NCI-H1436 treated with DMSO at 0.1 percent for 48 hours (cell line): ENCODE results near the gene WWOX.

Source experiments
- DNase-seq: peaks from one replicate; lab custom pipeline; 2025; lab: John Stamatoyannopoulos, UW

WWOX gene

DNA sequence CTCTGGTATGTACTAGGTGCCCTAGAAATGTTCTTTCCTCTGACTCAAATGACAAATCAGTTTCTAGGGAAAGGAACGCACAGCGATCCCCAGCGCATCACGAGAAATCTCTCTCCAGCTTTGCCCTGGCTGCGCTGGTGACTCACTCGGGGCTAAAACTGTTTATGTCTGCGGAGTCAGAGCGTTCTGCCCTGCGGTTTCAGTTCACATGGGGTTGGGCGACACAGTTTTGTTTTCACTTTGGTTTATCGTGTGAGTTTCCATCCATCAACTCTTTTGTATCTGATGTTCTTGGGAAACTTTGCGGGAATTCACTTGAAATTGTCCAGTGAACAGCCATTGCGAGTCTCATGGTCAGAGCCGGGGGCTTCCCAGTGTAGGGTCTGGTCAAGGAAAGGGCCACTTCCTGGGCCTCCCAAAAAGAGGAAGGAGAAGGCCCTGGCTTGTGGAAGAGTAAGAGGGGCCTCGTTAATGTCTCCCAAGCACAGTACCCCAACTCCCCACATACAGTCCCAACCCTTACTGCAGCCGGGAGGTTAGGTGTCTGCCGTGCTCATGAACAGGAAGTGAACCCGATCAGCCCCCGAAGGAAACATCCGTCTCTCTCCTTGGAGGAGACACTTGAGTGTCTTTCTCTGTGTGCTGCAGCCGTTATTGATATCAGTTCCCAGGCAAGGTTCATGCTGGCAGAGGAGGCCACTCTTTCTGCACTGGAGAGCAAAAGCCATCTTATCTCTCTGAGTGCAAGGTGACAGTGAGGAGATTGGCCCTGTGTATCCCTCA lies 643.2 kb downstream of the WWOX start:
- no peak for DNase-seq

DNA sequence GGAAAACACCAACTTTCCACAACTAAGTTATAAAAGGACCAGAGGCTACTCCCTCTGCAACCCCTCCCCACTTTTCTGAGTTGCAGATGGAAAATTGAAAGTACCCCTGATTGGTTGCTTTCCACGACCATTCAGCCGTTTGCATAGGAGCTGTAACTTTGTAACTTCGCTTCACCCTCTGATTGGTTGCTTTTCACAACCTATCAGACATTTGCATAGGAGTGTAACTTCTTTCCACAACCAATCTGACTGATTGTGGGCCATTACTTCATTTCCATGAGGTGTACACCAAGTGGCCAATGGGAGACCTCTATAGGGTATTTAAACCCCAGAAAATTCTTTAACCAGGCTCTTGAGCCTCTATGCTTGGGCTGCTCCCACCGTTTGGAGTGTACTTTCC lies 644.1 kb downstream of the WWOX start:
- DNase-seq, result no peak

- no peak for DNase-seq
Observed at GRCh38 chr16:78744099-78744498, 644.6 kb downstream of the WWOX start.

- DNase-seq, result no peak
Observed at GRCh38 chr16:78744796-78745107, 645.3 kb downstream of the WWOX start.

DNA sequence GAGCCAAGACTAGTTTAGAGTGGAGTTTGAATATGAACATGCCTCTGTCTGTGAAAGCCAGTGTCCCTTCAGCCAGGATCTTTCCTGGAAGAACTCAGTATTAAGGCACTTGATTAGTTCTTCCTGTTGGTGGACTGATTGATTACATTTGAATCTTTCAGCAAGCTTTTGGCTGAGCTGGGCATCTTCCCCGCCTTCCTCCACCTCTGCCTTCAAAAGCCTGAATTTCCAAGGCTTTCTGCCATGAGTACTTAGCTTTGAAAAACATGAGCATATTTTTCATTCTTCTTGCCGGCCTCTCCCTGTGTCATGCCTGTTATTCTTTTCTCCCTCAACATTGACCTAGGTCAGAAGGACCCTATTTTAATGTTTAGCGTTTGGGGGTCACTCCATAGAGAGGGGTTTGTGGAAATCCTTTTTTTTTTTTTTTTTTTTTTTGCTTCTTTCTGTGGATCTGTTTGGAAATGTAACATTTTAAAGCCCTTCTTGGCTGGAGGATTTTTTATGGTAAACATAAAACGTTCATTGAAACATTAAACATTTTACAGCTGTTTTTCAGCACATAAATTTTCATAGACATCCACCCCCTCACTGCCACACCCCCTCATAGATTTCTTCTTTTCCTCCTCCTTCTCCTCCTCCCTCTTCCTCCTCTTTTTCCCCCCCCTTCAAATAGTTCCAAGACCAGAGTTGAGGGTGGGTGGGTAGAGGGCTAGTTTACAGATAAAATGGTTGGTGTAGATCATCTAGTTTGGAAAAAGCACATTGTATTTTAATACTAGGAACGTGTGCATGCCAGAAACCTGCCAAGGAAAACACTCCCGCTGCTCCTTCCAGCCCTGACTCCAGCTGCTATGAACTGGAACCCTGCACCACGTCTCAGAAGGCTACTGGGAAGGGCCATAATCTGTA lies 645.9 kb downstream of the WWOX start:
- DNase-seq, result no peak

GRCh38 chr16:78746718-78747117 lies 647.3 kb downstream of the WWOX start:
- no peak for DNase-seq

GRCh38 chr16:78748220-78748929 lies 648.9 kb downstream of the WWOX start:
- DNase-seq, result peak; percentile 54

DNA sequence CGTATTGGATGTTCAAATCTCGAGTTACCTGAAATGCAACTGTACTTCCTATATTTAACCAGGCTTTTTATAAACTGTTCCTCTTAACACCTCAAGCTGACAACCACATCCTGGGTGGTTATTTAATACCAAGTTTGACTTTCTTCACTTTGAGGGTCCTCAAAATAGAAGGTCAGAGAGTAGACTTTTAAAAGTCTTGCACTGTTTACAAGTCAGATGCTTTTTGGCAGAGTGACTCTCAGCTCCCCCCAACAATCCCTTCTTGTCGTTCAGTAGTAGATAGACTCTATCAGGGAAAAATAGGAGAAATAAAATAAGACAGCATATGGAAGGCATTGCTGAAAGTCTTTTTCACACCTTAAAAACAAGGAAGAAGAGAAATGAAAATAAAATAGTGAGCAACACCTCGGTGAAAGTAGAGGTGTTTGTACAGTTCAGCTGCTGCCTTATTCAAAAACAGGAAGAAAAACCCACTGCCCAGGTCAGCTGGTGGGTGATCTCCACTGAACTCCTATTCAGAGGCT lies 650.4 kb downstream of the WWOX start:
- no peak for DNase-seq

- no peak for DNase-seq
Observed at GRCh38 chr16:78750611-78751010, 651.2 kb downstream of the WWOX start.

- DNase-seq, result no peak
Observed at GRCh38 chr16:78751601-78752000, 652.1 kb downstream of the WWOX start.

- DNase-seq, result no peak
Observed at GRCh38 chr16:78754713-78755112, 655.3 kb downstream of the WWOX start.

GRCh38 chr16:78755751-78756661 lies 656.6 kb downstream of the WWOX start:
- DNase-seq, result no peak

- DNase-seq, result no peak
Observed at GRCh38 chr16:78759596-78759995, 660.1 kb downstream of the WWOX start.

- DNase-seq, result no peak
Observed at GRCh38 chr16:78760611-78761010, 661.2 kb downstream of the WWOX start.

GRCh38 chr16:78761427-78761826 lies 662.0 kb downstream of the WWOX start:
- DNase-seq, result no peak

DNA sequence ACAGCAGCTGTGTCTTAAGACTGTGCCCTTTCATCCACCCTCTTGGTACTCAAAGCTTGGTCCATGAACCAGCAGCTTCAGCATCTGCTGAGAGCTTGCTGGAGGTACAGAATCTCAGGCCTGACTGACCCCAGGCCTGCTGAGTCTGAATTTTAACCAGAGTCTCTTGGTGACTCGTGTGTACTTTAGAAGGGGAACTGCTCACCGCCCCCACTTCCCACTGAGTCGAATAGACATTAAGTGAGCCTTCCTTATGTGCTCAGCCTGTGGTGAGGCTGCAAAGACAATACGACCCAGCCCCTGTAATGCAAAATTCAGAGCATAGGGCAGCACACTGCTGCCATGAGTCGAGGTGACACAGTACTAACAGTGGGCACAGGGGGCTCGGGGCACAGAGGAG lies 662.8 kb downstream of the WWOX start:
- DNase-seq, result no peak

DNA sequence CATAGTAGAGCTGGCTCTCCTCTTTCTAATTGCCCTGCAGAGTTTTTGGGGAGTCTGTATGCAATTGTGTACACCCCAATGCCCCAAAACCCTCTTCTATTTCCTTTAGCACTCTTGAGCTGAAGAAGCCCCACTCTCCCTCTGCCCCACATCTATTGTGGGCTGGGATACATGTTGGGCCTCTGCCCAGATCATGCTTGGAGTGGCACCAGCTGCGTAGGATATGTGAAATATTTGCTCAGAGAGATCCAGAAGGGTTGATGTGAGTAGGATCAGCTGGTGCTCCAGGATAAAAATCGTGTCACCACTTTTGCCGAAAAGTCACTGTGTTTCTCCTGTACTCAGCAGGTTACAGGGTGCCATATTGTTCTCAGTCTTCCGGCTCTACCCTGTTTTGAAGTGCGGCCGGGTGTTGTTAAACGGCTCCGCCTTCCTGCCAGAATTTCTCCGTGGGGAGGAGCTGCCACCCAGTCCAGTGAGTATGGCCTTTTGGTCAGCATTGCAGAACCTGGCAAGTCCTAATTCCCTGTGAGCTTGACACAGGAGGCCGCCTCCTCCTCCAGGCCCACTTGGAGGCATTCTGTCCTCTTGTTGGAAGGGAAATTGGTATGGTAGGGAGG lies 664.5 kb downstream of the WWOX start:
- no peak for DNase-seq

- no peak for DNase-seq
Observed at GRCh38 chr16:78764478-78764877, 665.0 kb downstream of the WWOX start.

- no peak for DNase-seq
Observed at GRCh38 chr16:78768226-78768625, 668.8 kb downstream of the WWOX start.

GRCh38 chr16:78768718-78769117 lies 669.3 kb downstream of the WWOX start:
- no peak for DNase-seq
